ENCODE measurements around the gene CYP46A1.

The CYP46A1 gene

GRCh38 chr14:99708449-99708848 is 24.4 kb downstream of the CYP46A1 start:
- DNase-seq (ENCODE audit: low read depth in 3 of 3) = no peak

- DNase-seq (ENCODE audit: low read depth in 3 of 3) = no peak
Measured at GRCh38 chr14:99713972-99714371, 29.9 kb downstream of the CYP46A1 start.

GRCh38 chr14:99715266-99716000 is 31.3 kb downstream of the CYP46A1 start:
- no peak for DNase-seq (ENCODE audit: low read depth in 3 of 3)

GRCh38 chr14:99716091-99716849 is 32.2 kb downstream of the CYP46A1 start:
- no peak for DNase-seq (ENCODE audit: low read depth in 3 of 3)

GRCh38 chr14:99716850-99717681 is 33.0 kb downstream of the CYP46A1 start:
- DNase-seq (ENCODE audit: low read depth in 3 of 3) = no peak

- DNase-seq (ENCODE audit: low read depth in 3 of 3) = no peak
Measured at GRCh38 chr14:99717682-99718013, 33.5 kb downstream of the CYP46A1 start.

GRCh38 chr14:99718031-99718810 is 34.1 kb downstream of the CYP46A1 start:
- no peak for DNase-seq (ENCODE audit: low read depth in 3 of 3)

GRCh38 chr14:99718811-99719192 is 34.7 kb downstream of the CYP46A1 start:
- no peak for DNase-seq (ENCODE audit: low read depth in 3 of 3)

- no peak for DNase-seq (ENCODE audit: low read depth in 3 of 3)
Measured at GRCh38 chr14:99720941-99721791, 37.1 kb downstream of the CYP46A1 start.

- DNase-seq (ENCODE audit: low read depth in 3 of 3) = no peak
Measured at GRCh38 chr14:99721792-99722516, 37.9 kb downstream of the CYP46A1 start.

GRCh38 chr14:99722741-99723140 is 38.6 kb downstream of the CYP46A1 start:
- DNase-seq (ENCODE audit: low read depth in 3 of 3) = no peak

- no peak for DNase-seq (ENCODE audit: low read depth in 3 of 3)
Measured at GRCh38 chr14:99724196-99724891, 40.2 kb downstream of the CYP46A1 start.

GRCh38 chr14:99724939-99725773 is 41.1 kb downstream of the CYP46A1 start:
- DNase-seq (ENCODE audit: low read depth in 3 of 3) = no peak

GRCh38 chr14:99725774-99726537 is 41.9 kb downstream of the CYP46A1 start:
- DNase-seq (ENCODE audit: low read depth in 3 of 3) = no peak

- no peak for DNase-seq (ENCODE audit: low read depth in 3 of 3)
Measured at GRCh38 chr14:99726538-99727095, 42.5 kb downstream of the CYP46A1 start.

GRCh38 chr14:99727096-99727870 is 43.2 kb downstream of the CYP46A1 start:
- no peak for DNase-seq (ENCODE audit: low read depth in 3 of 3)

All from stimulated activated CD4-positive, alpha-beta T cell treated with anti-CD3 and anti-CD28 coated beads, TNF-alpha, amount 100 ng/mL, for 4 hours (primary cell).